GM18499 (cell line): Measurements from ENCODE around the gene JAK1.
"Not testable (repeated sequence)": the region's sequence is repeated elsewhere in the genome, so short reads cannot be mapped to it uniquely, and the experiment has no call there.

ENCODE experiments used
- ATAC-seq: cut with Tn5 transposase; IDR thresholded peaks from one replicate; pipeline ENCODE4 v1.9.1; 2021; ENCODE audit warnings: moderate number of reproducible peaks; ENCODE audit not compliant: insufficient read depth, unreplicated experiment

The JAK1 gene

DNA sequence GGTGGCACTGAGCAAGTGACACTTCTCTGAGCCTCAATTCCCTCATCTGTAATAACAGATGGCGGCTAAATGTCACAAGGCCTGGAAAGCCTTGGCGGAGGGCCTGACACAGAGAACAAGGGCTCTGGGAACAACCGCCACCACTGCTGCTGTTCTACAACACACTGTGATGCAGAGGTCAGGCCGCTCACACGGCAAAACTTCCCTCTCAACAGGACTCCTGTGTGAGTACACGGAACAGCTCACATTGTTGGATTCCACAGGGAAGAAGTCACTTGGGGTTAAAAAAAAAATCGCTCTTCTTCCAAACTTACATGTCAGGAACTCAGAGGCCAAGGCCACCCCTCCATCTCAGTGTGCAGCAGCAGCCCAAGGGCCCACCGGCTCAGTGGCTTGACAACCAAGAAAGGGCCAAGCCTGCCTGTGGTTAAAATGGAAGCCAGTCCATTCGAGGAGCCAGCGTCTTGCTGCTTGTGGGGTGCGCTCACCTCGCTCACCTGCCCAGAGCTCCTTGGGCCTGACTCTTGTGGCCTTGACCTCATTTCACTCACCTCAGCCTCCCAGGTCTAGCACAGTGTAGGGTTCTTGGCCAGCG, 120.4 kb downstream of the JAK1 start:
- ATAC-seq, result no peak

DNA sequence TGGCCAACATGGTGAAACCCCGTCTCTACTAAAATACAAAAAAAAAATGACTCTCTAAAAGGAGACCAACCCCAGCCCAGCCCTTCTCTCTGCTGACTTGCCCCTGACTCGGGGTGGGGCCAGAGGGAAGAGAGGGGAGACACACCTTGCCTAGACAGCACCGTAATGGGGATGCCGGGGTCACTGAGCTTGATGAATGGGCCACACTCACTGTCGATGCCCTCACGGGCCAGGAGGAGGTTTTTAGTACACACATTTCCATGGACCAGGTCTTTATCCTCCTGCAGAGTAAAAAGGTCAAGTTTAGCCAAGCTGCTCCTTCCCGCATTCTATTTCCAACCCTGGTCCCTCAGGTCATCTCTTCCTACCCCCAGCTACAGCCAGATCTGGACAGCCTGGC, 121.7 kb downstream of the JAK1 start:
- no peak for ATAC-seq

DNA sequence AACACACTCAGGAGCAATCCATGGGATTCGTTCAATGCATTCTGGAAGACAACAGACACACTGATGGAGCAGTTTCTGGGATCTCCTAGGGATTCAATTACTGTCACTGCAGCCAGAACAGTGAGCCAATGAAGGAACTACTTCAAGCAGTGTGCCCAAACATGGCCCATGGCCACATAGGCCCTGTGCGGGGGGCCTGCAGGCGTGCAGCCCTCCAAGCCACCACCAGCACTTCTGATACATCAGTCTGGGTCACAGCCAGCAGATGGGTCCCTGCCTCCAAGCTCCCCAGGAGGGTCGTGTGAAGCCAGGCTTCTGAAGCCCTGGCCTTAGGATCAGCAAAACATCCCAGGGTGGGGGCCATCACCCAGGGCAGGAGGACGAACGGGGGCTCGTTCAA, 122.2 kb downstream of the JAK1 start:
- no peak for ATAC-seq

DNA sequence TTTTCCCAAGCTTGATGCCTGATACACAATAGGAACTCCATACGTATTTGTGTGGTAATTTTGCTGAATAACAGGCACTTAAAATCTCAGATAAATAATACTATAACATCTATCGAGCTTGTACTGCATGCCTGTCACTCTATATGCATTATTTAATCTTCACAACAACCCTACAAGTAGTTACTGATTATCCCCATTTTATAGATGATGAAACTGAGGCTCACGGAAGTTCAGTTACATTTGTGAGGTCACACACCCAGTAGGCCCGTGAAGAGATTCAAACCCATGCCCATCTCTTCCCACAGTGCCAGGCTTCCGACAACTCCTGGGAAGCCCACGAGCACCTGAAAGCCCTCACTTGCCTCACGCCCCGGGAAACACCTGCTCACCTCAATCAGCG, 122.7 kb downstream of the JAK1 start:
- ATAC-seq, result no peak

DNA sequence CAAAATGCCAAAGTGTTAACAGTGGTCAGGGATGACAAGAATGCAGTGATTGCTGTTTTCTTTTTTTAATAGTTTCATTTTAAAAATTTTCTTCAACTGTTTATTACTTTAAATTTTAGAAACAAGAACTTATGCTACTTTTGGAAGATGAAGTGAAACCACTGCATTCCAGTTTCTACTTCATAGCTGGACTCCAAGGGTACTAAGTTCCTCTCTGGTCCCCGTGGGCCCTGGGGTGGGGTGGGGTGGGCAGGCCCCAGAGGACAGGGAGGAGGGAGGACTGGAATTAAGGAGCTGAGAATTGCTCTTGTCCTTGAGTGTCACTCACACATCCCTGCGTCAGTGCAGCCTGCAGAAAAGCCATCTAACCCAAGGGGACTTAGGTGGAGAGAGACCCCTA, 124.1 kb downstream of the JAK1 start:
- no peak for ATAC-seq

DNA sequence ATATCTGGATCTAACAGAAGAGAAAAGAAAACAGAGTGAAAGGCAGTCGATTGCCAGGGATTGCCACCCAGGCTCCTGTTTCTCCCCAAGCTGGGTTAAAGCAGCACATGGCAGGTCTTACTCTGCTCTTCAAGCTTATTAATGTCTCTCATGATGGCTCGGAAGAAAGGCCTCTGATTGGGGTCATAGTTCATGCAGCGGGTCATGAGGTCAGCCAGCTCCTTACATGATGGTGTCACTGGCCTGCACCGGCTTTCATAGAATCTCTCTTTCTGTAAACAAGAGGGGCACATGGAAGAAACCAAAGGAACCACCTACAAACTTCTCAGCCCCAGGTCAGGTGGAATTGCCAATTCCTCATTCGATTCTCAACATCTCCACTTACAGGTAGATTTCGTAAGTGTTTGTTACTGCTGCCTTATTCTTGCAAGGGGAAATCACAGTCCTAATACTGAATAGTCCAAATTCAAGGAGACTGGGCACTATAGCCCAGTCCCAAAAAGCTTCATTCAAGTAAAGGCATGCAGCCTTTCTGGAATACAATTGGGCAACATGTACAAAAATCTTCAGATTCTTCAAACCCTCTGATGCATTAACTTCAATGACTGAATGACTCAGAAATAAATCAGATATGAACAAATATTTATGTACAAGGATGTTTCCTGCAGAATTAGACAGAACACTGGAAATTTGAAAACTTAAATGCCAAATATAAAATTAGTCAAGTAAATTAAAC, 124.9 kb downstream of the JAK1 start:
- no peak for ATAC-seq

DNA sequence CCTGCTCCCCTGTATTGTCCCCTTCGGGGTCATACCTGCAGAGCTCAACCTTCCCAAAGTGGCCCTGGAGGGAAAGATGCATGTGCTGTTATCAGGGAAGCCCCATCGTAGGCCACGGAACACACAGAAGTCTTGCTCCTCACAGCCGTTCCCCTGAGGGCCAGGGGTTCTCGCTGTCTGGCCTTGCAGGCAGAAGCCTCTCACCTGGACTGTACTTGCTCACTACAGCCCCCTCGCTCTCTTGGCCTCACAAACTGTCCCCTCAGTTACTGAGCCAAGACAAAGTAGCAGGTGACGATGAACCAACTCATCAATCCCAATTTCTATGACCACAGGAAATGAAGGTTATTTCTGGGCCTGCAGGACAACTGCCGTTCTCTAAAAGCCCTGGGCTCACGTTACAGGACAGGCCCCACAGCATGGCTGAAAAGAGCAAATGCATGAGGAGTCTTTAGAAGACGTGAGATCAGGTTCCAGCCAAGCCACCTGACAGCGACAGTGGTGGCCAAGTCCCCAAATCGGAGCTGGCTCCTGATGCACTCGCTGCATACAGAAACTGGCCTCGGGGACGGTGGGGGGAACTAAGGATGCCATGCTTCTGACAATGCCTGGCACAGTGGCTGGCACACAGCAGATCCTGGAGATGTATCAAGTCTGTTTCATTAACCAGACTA, 126.5 kb downstream of the JAK1 start:
- no peak for ATAC-seq

DNA sequence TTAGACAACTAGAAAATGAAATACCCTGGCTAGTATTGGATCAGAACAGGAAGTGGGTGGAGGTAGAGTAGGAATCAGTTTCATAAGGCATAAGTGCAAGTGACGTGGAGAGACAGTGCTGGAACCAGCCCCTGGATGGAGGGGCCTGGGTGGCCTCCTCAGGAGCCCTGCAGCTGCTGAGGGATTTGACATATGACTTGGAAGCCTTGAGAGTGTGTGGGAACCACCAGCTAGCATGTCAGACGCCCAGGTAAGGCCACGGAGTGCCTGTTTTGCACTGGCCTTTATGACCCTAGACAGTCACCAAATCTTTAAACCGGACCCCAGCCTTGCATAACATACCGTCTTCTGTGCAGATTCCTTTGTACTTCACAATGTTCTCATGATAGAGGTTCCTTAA, 127.1 kb downstream of the JAK1 start:
- no peak for ATAC-seq

DNA sequence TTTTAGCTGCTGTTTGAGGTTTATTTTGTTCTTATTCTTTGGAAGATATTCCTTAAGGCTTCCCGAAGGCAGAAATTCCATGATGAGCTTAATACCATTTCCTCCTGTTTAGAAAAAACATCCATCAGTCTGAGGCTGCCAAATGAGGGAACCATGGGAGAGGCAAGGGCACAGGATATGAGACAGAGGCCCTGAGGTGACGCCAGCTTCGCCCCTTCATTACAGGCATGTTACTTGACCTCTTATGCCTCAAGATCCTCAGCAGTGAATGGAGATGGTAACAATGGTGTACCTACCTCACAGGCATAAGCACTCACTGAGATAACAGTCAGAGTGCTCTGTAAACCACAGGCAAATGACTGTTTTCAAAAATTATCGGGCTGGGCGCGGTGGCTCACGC, 127.9 kb downstream of the JAK1 start:
- ATAC-seq, result no peak

DNA sequence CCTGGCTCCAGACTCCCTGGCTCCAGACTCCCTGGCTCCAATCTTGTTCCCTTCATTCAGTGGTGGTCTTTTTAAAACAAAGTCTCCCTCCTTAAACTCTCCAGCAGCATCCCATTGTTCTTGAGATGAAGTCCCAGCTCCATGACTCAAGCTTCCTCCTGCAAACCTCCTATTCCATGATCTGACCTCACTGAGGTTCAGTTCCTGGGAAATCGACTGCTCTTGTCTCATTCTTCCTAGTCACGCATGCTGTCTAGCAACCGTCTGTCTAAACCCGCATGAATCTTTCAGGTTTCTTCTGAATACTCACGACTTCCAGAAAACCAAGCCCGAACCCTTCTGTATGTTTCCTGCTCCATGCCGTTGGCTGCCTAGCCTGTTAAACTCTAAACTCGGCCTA, 129.5 kb downstream of the JAK1 start:
- ATAC-seq, result no peak

DNA sequence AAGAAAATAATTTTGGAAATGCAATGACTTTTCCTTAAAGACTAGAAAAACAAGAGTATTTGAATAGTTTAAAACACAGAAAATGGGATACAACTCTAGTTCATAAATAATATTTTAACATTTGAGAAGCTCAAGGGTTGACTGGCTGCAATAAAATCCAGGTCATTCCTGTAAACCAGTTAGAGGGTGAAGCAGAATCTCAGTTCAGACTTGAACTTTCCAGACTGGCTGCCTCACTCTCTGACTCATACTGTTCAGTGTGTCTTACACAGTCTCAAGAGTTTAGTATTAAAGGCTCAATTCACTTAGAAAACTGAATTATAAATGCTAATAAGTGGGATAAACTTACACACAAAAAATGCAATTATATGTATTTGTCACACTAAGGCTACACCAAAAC, 131.6 kb downstream of the JAK1 start:
- ATAC-seq, result no peak

DNA sequence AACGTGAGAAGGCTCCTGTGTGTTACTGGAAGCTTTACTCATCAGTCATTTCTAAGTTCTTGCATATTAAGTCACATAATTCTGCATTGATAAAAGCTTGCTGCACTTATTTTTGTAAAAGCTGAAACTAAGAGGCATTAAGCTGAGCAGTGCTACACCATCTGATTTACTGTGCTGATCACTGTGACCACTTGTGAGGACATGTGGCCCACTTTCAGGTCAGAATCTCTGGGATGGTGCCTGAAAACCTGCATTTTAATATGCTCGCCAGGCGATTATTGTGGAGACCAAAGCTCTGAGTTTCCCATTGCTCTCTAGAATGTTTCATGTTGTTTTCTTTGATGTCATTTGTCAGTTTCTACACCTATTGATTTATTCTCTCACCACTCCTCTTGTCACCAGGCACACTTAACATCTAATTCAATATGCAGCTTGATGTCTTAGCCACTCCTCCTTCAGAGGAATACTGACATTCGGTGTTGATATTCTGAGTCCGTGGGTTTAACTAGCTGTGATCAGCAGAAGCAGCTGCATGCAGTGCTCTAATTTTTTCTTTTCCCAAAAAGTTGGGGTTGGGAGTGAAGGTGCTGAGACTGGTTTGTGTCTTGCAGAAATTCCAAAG, 136.2 kb downstream of the JAK1 start:
- no peak for ATAC-seq

DNA sequence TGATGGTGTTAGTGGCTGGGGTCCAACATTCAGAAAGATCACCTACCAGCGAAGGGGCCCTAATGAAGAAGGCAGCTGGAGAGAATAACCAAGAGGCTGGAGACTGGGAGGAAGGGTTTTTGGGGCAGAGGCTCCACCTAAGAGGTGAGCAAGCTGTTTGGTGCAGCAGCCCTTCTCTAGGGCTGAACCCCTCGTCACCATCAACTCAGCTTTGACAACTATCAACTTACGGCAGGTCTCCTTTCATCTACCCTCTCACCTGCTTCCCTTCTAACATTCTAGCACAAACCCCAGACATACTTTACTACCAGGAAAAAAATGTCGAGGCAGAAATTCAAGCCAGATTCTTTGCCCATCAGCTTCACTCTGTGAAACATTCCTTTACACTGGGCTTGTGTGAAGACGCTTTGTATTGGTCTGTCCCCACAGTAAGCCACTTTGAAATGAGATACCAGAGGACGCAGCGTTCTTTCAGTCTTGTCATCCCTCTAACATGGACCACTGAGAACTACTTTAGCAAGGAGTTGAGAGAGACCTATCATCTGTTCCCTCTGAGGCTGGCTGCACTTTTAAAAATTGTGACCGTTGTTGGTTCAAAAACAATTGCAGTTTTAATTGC, 136.8 kb downstream of the JAK1 start:
- ATAC-seq, result no peak

DNA sequence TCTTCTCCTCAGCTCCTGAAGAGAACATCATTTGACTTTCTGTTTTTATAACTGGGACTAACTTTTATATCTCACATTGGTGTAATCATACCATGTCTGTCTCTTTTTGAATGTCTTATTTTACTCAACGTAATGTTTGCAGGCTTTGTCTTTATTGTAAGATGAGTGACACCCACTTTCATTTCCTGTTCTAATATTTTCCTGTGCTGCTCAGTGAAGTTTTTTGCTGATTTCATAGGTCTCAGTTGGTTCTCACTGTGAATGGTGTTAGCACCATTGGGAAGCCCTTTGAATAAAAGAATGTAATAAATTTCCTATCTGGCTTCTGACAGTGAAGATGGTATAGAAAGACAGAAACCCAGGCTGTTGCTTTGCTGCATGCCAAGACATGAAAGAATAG, 137.5 kb downstream of the JAK1 start:
- no peak for ATAC-seq

DNA sequence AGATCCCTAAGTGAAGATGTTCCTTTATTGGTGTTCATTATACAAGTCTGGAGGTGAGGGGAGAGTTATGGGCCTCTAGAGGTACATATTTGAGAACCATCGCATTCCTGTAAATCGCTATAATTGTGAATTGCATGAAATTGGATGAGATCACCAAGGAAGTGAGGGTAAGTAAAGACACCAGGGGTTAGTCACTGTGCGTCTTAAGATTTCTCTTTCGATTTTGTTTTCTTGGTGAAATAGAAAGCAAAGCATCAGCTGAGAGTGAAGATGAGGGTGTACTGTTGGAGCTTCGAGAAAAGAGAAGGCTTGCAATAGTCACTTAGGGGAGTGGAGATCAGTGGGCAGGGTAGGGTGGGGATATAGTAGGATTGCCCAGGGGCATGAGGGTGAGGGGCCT, 139.4 kb downstream of the JAK1 start:
- ATAC-seq, result no peak

DNA sequence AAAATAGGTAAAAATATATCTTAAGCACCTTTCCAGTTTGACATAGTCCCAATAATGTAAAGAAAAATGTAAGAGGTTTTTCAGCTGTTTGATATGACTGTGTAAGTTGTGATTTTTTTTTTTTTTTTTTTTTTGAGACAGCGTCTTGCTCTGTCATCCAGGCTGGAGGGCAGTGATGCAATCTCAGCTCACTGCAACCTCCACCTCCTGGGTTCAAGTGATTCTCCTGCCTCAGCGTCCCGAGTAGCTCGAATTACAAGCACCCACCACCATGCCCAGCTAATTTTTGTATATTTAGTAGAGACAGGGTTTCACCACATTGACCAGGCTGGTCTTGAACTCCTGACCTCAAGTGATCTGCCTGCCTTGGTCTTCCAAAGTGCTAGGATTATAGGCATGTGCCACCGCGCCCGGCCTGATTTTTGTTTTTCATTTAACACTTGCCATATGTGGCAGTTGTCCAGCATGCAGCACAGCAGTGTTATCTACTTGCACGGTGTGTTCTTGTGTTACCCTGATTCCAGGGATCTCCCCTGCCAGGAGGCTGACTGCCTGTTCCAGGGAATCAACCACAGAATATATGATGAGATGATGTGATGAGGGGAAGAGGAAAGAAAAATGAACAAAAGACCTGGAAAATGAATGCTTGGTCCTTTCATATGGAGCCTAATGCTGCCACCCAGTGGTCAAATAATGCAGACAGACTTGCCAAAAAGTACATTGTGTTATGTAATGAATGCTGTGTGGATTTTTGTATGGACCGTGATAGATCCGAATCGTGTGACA, 142.5 kb downstream of the JAK1 start:
- no peak for ATAC-seq

DNA sequence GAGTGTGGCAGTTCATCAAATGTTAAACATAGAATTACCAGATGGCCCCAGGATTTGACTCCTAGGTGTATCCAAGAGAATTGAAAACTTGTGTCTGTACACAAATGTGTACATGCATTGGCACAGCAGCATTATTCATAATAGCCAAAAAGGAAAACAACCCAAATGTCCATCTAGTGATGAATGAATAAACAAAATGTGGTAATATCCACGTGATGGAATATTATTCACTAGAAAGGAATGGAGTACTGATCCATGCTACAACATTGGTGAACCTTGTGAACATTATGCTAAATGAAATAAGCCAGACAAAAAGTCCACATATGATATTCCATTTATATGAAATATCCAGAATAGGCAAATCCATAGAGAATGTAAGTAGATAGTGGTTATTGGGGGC, 143.7 kb downstream of the JAK1 start:
- ATAC-seq, result no peak

DNA sequence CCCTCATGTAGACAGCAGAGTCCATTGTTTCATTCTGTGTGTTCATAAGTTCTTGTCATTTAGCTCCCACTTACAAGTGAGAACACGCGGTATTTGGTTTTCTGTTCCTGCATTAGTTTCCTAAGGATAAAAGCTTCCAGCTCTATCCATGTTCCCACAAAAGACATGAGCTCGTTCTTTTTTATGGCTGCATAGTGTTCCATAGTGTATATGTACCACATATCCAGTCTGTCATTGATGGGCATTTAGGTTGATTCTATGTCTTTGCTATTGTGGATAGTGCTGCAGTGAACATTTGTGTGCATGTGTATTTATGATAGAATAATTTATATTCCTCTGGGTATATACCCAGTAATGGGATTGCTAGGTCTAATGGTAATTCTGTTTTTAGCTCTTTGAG, 145.8 kb downstream of the JAK1 start:
- ATAC-seq, result not testable (repeated sequence)

DNA sequence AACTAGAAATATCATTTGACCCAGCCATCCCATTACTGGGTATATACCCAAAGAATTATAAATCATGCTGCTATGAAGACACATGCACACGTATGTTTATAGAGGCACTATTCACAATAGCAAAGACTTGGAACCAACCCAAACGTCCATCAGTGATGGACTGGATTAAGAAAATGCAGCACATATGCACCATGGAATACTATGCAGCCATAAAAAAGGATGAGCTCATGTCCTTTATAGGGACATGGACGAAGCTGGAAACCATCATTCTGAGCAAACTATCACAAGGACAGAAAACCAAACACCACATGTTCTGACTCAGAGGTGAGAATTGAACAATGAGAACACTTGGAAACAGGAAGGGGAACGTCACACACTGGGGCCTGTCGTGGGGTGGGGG, 149.0 kb downstream of the JAK1 start:
- not testable (repeated sequence) for ATAC-seq

DNA sequence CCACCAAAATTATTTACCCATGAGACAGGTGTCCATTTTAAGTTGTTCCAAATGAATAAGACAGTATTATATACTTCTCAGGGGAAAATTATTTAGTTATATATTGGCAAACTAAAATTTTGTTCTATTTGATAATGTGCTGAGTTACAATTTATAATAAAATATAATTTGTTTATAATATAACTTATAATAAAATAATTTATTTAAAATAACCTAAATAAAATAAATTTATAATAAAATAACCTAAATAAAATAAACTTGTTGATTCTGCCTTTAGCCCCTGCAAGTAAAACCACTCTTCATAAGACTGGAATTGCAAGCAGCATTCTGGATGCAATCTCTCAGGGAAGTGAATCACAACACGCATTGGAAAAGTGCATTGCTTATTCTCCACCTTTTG, 151.9 kb downstream of the JAK1 start:
- no peak for ATAC-seq
